Naive thymus-derived CD4-positive, alpha-beta T cell (primary cell): ENCODE data around the gene UNC13A. TPM values are rescaled to one million over a fixed set of nuclear protein-coding genes. Genes with fewer than 3 reads are reported as not detected.

Source experiments
- ATAC-seq: fragments of 150-1000 bp; cut with Tn5 transposase; 2 replicates; pipeline ENCODE4 v1.10.0; 2021; ENCODE audit warnings: mild to moderate bottlenecking, moderate library complexity
- CTCF ChIA-PET: fragments of 350-600 bp; sonication (Branson Sonifier 250); formaldehyde crosslinking; loops from one replicate; lab custom pipeline; 2021; ENCODE audit warnings: antibody characterized with exemption; lab: Charles Lee
- POLR2A ChIA-PET: fragments of 350-600 bp; sonication (Branson Sonifier 250); formaldehyde crosslinking; loops from one replicate; lab custom pipeline; 2021; ENCODE audit warnings: antibody characterized with exemption, inconsistent platforms; lab: Charles Lee
- DNase-seq, 9 donors: peaks; one replicate each; pipeline versions ENCODE4 v3.0.0 to v3.0.0-alpha.2; 2020 to 2022; ENCODE audit warnings: mixed read lengths in 1 of 9
- H3K27ac ChIP-seq: one replicate; pipeline ENCODE4 v1.7.0; 2013; ENCODE audit warnings: mild to moderate bottlenecking, low read depth, low read length, moderate library complexity
- H3K27me3 ChIP-seq, 2 donors: one replicate each; pipeline ENCODE4 v1.7.0; 2013; ENCODE audit warnings: low read length in 2 of 2, mild to moderate bottlenecking in 2 of 2, moderate library complexity in 2 of 2; ENCODE audit not compliant: control insufficient read depth in 2 of 2, insufficient read depth in 2 of 2
- H3K36me3 ChIP-seq, 3 experiments: 1 replicate in 2 of 3; 2 replicates in 1 of 3; pipeline ENCODE4 v1.7.0; 2013; ENCODE audit warnings: low read length in 3 of 3, mild to moderate bottlenecking in 3 of 3, moderate library complexity in 1 of 3; ENCODE audit not compliant: insufficient read depth in 3 of 3, control insufficient read depth in 2 of 3
- H3K4me1 ChIP-seq, 2 donors: one replicate each; pipeline ENCODE4 v1.7.0; 2013; ENCODE audit warnings: low read length in 2 of 2, mild to moderate bottlenecking in 2 of 2, moderate library complexity in 1 of 2; ENCODE audit not compliant: control insufficient read depth in 2 of 2, insufficient read depth in 2 of 2
- H3K4me3 ChIP-seq: 2 replicates; pipeline ENCODE4 v1.7.0; 2013; ENCODE audit warnings: mild to moderate bottlenecking, low read length
- H3K9me3 ChIP-seq, 3 experiments: 1 replicate in 2 of 3; 2 replicates in 1 of 3; pipeline ENCODE4 v1.7.0; 2013; ENCODE audit warnings: low read length in 3 of 3; ENCODE audit not compliant: control insufficient read depth in 2 of 3
- H3K27ac Mint-ChIP-seq, 9 donors: one replicate each; pipeline ENCODE4 v1.8.0; 2020 to 2022; ENCODE audit warnings: mixed read lengths in 9 of 9, mild to moderate bottlenecking in 8 of 9, moderate library complexity in 5 of 9, inconsistent platforms in 2 of 9
- H3K27me3 Mint-ChIP-seq, 5 donors: one replicate each; pipeline ENCODE4 v1.8.0; 2021 to 2022; ENCODE audit warnings: mixed read lengths in 5 of 5, mild to moderate bottlenecking in 1 of 5
- H3K36me3 Mint-ChIP-seq, 5 donors: one replicate each; pipeline ENCODE4 v1.8.0; 2020 to 2022; ENCODE audit warnings: mixed read lengths in 5 of 5, mild to moderate bottlenecking in 3 of 5, inconsistent platforms in 1 of 5
- H3K4me1 Mint-ChIP-seq, 7 donors: one replicate each; pipeline ENCODE4 v1.8.0; 2020 to 2022; ENCODE audit warnings: mixed read lengths in 7 of 7, mild to moderate bottlenecking in 3 of 7, inconsistent platforms in 1 of 7
- H3K4me3 Mint-ChIP-seq, 10 donors: one replicate each; pipeline ENCODE4 v1.8.0; 2020 to 2022; ENCODE audit warnings: mild to moderate bottlenecking in 10 of 10, mixed read lengths in 10 of 10, moderate library complexity in 6 of 10, inconsistent platforms in 2 of 10
- H3K9me3 Mint-ChIP-seq, 11 donors: one replicate each; pipeline ENCODE4 v1.8.0; 2020 to 2022; ENCODE audit warnings: mixed read lengths in 11 of 11, mild to moderate bottlenecking in 4 of 11, inconsistent platforms in 1 of 11, moderate library complexity in 1 of 11
- intact Hi-C, 2 donors: fragments of 100-400 bp; cut with micrococcal nuclease; formaldehyde crosslinking; loops; one replicate each; pipeline ENCODE4 v1.15.1; 2023
- polyA plus RNA-seq, 2 donors: library from polyadenylated mRNA; unstranded; fragments of 300-500 nt; fragmentation: Illumina TruSeq; gene quantifications; one replicate each; pipeline ENCODE4 v1.2.3, GENCODE V29; 2021
- total RNA-seq, 6 experiments: library from RNA in 5 of 6; stranded (reverse) in 5 of 6; gene quantifications; 1 replicate in 5 of 6; 2 replicates in 1 of 6; pipeline ENCODE4 v1.2.3 and lab custom pipeline; 2021 to 2026

Gene UNC13A
- total and polyA plus RNA-seq, 7 experiments from 2014 or later: 0.02 to 0.30 (median 0.04) TPM; not detected in 1

GRCh38 chr19:17677002-17677401, 11.2 kb downstream of the UNC13A start:
- no peak for DNase-seq
- Histone ChIP-seq H3K27ac (no peak overlapping the region), H3K4me1 (peaks cover 0 to 7% of the 10 kb centered on the region in 2 donors), H3K27me3 (peaks cover 5 to 11% of the 10 kb centered on the region in 2 donors), H3K4me3 (no peak overlapping the region), H3K9me3 (no peaks in the 10 kb centered on the region), H3K36me3 (no peaks in the 10 kb centered on the region)
- Mint-ChIP-seq H3K9me3 (peaks cover 0 to 3% (median 0%) of the 10 kb centered on the region in 11 donors), H3K4me3 (no peak overlapping the region), H3K36me3 (peaks cover 0 to 6% (median 0%) of the 10 kb centered on the region in 5 donors), H3K27ac (no peak overlapping the region), H3K4me1 (peaks cover 0 to 16% (median 0%) of the 10 kb centered on the region in 7 donors), H3K27me3 (peaks cover 30 to 65% (median 42%) of the 10 kb centered on the region in 5 donors)
- ATAC-seq: no peak
- POLR2A ChIA-PET: no interaction called here
- intact Hi-C loops: no loop called here
- CTCF ChIA-PET: no interaction called here

GRCh38 chr19:17676295-17676694, 11.9 kb downstream of the UNC13A start:
- Histone ChIP-seq H3K27ac (no peak overlapping the region), H3K4me3 (no peak overlapping the region), H3K9me3 (no peaks in the 10 kb centered on the region), H3K27me3 (peaks cover 5 to 6% of the 10 kb centered on the region in 2 donors), H3K4me1 (peaks cover 0 to 7% of the 10 kb centered on the region in 2 donors), H3K36me3 (no peaks in the 10 kb centered on the region)
- intact Hi-C loops: no loop called here
- DNase-seq (no peak), ATAC-seq (no peak)
- Mint-ChIP-seq H3K4me3 (no peak overlapping the region), H3K9me3 (peaks cover 0 to 5% (median 0%) of the 10 kb centered on the region in 11 donors), H3K36me3 (peaks cover 0 to 8% (median 0%) of the 10 kb centered on the region in 5 donors), H3K27me3 (peaks cover 28 to 60% (median 40%) of the 10 kb centered on the region in 5 donors), H3K27ac (no peak overlapping the region), H3K4me1 (peaks cover 0 to 17% (median 0%) of the 10 kb centered on the region in 7 donors)
- CTCF ChIA-PET: no interaction called here
- POLR2A ChIA-PET: no interaction called here

GRCh38 chr19:17673937-17674799, 14.0 kb downstream of the UNC13A start:
- Histone ChIP-seq H3K36me3 (no peaks in the 10 kb centered on the region), H3K4me1 (no peaks in the 10 kb centered on the region), H3K27me3 (no peaks in the 10 kb centered on the region), H3K4me3 (no peak overlapping the region), H3K27ac (no peak overlapping the region), H3K9me3 (no peaks in the 10 kb centered on the region)
- DNase-seq: no peak
- ATAC-seq: no peak
- intact Hi-C loops: no loop called here
- Mint-ChIP-seq H3K9me3 (peaks cover 0 to 5% (median 0%) of the 10 kb centered on the region in 11 donors), H3K36me3 (peaks cover 0 to 4% (median 0%) of the 10 kb centered on the region in 5 donors), H3K4me3 (no peak overlapping the region), H3K27ac (no peak overlapping the region), H3K4me1 (peaks cover 0 to 4% (median 0%) of the 10 kb centered on the region in 7 donors), H3K27me3 (peaks cover 13 to 39% (median 26%) of the 10 kb centered on the region in 5 donors)
- CTCF ChIA-PET: no interaction called here
- POLR2A ChIA-PET: no interaction called here

- no peak overlapping the region for H3K27ac Mint-ChIP-seq
- ATAC-seq: no peak
- no peak overlapping the region for H3K27ac ChIP-seq
- H3K4me1 Mint-ChIP-seq: peaks cover 0 to 4% (median 0%) of the 10 kb centered on the region in 7 donors
- peaks cover under 1 to 21% (median 14%) of the 10 kb centered on the region in 5 donors for H3K27me3 Mint-ChIP-seq
- no peaks in the 10 kb centered on the region for H3K9me3 ChIP-seq
- no peak for DNase-seq
- peaks cover 0 to 4% (median 0%) of the 10 kb centered on the region in 5 donors for H3K36me3 Mint-ChIP-seq
- intact Hi-C loops: no loop called here
- no peak overlapping the region for H3K4me3 Mint-ChIP-seq
- H3K27me3 ChIP-seq: no peaks in the 10 kb centered on the region
- no peaks in the 10 kb centered on the region for H3K36me3 ChIP-seq
- peaks cover 0 to 3% (median 0%) of the 10 kb centered on the region in 11 donors for H3K9me3 Mint-ChIP-seq
- POLR2A ChIA-PET: no interaction called here
- H3K4me3 ChIP-seq: no peak overlapping the region
- H3K4me1 ChIP-seq: no peaks in the 10 kb centered on the region
- CTCF ChIA-PET: no interaction called here
Measured at GRCh38 chr19:17671906-17672305, 16.2 kb downstream of the UNC13A start.

GRCh38 chr19:17669419-17669818, 18.7 kb downstream of the UNC13A start:
- Mint-ChIP-seq H3K4me3 (no peak overlapping the region), H3K4me1 (peaks cover 0 to 4% (median 0%) of the 10 kb centered on the region in 7 donors), H3K9me3 (peaks cover 0 to 21% (median 16%) of the 10 kb centered on the region in 11 donors), H3K27ac (no peak overlapping the region), H3K27me3 (peaks cover 4 to 28% (median 17%) of the 10 kb centered on the region in 5 donors), H3K36me3 (peaks cover 0 to 17% (median 0%) of the 10 kb centered on the region in 5 donors)
- H3K27me3 ChIP-seq: no peaks in the 10 kb centered on the region
- CTCF ChIA-PET: interaction anchor here (0.7 kb wide), 1 partner anchor 582 kb away, joined by 3 read pairs; no protein-coding TSS in a partner anchor
- intact Hi-C loops: no loop called here
- no peak for ATAC-seq
- POLR2A ChIA-PET: no interaction called here
- no peaks in the 10 kb centered on the region for H3K4me1 ChIP-seq
- H3K4me3 ChIP-seq: no peak overlapping the region
- no peak overlapping the region for H3K27ac ChIP-seq
- peaks cover 0 to 15% (median 0%) of the 10 kb centered on the region in 3 experiments for H3K9me3 ChIP-seq
- DNase-seq: no peak
- H3K36me3 ChIP-seq: no peaks in the 10 kb centered on the region

- Mint-ChIP-seq H3K27me3 (peaks cover 0 to 33% (median 9%) of the 10 kb centered on the region in 5 donors), H3K4me3 (no peak overlapping the region), H3K36me3 (peaks cover 0 to 13% (median 0%) of the 10 kb centered on the region in 5 donors), H3K9me3 (peaks cover 0 to 29% (median 15%) of the 10 kb centered on the region in 11 donors), H3K4me1 (no peaks in the 10 kb centered on the region), H3K27ac (no peak overlapping the region)
- H3K4me1 ChIP-seq: no peaks in the 10 kb centered on the region
- H3K4me3 ChIP-seq: no peak overlapping the region
- ChIA-PET CTCF (no interaction called here), POLR2A (no interaction called here)
- H3K27me3 ChIP-seq: no peaks in the 10 kb centered on the region
- ATAC-seq: no peak
- no peaks in the 10 kb centered on the region for H3K36me3 ChIP-seq
- no peak overlapping the region for H3K27ac ChIP-seq
- peaks cover 0 to 20% (median 0%) of the 10 kb centered on the region in 3 experiments for H3K9me3 ChIP-seq
- intact Hi-C loops: no loop called here
- no peak for DNase-seq
Measured at GRCh38 chr19:17665058-17665457, 23.1 kb downstream of the UNC13A start.
